CD4-positive, alpha-beta T cell treated with Interleukin-6 at 100 ng/mL for 8 hours (primary cell): ENCODE results near the gene RHBDL1.
"Not testable (repeated sequence)": the region's sequence is repeated elsewhere in the genome, so short reads cannot be mapped to it uniquely, and the experiment has no call there.

Experiments
- DNase-seq: peaks from one replicate; pipeline ENCODE4 v3.0.0-alpha.2; 2020; ENCODE audit warnings: mixed read lengths, low spot score

The RHBDL1 gene

DNA sequence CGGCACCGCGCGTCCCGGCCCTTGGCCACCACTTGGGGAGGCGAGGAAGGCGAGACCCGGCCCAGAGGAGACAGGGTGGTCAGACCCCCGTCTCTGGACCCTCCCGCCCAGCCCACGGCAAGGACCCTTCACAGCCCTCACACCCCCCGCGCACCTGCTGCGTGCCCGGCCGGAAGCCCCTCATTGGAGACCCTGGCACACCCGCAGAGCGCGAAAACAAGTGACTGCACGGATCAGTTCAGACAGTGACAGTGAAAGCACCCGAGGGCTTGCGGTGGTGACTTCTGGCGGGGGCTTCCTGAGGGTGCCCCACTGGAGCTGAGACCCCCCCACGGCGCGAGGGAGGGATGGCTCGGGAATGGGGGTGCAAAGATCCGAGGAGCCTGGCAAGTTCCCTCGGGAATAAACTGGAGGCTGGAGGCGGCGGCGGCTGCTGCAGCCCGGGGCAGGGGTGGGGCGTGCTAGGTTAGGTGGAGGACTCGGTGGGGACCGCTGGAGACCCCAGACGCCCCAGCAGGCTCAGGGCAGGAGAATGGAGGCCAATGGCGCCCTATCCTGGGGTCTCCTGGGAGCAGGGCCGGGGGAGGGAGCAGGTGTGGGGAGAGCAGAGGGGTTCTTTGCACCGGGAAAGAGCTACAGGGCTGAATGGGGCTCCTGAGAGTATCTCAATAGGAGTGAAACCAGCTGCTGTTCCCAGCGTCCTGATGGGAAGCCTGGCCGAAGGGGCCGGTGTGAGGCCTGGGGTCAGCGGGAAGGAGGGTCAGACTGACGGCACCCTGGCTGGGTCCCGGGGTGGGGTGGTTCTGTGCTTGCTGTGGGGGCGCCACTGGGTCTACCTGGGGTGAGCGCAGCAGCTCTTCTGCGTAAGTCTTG is 31.0 kb downstream of the RHBDL1 start:
- DNase-seq, result no peak

DNA sequence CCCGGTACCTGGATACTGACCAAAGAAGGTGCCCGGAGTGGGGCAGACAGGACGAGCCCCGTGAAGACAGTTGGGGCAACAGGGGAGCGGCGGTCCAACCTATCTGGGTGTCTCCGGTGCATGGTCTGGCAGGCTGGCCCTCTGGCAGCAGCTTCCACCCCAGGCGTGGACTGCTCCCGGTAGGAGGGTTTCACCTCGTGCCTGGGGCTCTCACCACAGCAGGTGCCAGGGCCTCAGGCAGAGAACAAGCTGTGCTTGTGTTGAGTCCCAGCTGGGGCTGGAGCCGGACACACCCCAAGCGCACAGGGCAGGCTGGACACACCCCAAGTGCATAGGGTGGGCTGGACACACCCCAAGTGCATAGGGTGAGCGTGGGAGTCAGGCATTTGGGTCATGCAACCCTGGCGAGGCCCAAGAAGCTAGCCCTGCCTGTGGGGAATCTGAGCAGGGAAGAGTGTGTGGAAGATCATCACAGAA is 31.6 kb downstream of the RHBDL1 start:
- DNase-seq, result no peak

DNA sequence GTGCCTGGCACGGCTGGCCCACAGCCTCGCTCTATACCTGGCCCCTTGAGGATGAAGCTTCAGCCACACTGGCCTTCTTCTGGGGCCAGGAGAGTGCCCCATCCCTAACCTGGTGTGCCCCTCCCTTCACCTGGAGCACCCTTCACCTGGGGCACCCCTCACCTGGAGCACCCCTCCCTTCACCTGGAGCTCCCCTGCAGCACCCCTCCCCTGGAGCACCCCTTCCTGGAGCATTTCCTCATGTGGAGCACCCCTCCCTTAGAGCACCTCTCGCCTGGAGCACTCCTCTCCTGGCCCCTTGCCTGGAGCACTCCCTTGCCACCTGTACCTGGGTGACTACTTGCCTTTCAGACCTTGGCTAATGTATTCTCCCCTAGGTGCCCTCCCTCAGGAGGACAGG is 32.5 kb downstream of the RHBDL1 start:
- no peak for DNase-seq

DNA sequence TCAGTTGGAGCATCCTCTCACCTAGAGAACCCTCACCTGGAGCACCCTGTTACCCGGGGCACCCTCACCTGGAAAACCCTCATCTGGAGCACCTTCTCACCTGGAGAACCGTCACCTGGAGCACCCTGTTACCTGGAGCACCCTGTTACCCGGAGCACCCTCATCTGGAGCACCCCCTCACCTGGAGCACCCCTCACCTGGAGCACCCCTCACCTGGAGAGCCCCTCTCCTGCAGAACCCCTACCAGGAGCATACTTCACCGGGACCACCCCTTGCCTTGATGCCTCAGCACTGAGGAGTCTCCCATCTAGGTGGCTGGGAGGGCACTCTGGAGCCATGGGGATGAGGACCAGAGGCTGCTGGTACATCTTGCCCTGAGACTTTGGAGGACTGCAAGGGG is 33.5 kb downstream of the RHBDL1 start:
- no peak for DNase-seq

DNA sequence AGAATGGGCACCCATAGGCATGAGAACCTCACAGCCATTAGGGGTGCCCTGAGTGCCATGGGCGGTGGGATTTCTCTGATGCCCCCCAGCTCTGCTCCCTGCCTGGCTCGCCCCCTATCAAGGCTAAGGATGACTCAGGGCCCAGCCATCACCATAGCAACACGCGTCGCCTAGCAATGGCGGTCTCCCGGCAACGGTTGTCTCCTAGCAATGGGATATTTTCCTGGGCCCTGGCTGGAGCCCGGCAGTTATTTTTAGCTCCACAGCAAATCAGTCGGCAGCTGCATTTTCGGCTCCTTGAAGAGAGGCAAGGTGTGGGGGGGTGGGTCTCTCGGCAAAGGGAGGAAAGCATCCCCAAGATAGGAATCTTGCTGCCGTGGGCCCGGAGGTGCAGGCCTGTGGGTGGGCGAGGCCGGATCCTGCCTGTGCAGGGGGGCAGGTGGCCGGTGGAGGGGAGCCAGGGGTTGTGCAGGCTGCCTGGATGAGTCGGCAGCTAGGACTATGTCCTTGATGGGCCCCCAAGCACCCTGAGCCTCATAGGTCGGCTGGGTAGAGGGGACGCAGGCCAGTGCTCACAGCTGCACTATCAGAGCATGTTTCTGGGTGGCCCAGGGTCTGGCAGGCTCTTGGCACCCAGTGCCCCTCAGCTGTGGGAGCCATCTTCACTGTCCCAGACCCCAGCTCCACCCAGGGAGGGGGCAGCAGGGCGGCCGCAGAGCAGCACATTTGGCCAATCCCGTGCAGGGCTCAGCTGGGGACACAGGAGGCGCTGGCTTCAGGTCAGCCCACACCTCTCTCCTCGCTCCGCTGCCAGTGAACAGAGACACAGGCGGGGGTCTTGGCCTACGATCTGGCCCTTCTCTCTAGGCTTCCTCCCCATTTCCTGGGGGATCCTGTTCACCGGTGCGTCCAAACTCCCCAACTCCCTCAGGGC is 34.4 kb downstream of the RHBDL1 start:
- no peak for DNase-seq

DNA sequence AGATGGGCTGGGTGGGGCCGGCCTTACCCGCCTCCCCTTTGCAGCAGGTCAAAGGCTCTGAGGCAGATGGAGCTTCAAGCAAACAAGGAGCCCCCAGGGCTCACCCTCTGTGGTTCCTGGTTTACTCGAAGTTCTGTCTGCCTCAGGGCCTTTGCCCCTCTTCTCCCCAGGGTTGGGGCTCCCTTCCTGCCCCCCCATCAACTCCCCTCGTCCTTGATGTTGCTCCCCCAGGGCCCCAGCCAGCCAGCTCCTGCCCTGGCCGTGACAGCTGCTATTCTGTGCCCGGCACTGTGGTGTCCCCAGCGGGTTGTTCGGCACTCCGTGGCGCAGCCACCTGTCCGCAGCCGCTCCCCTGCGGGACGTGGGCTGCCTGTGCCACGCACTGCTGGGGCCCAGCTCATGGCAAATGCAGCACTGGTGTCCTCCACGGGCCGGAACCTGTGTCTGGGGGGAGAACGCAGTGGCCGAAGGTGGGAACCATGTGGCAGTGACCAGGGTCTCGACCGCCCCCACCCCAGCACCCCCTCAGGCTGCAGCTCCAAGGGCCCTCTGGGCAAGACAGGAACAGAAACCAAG is 35.1 kb downstream of the RHBDL1 start:
- DNase-seq, result no peak

DNA sequence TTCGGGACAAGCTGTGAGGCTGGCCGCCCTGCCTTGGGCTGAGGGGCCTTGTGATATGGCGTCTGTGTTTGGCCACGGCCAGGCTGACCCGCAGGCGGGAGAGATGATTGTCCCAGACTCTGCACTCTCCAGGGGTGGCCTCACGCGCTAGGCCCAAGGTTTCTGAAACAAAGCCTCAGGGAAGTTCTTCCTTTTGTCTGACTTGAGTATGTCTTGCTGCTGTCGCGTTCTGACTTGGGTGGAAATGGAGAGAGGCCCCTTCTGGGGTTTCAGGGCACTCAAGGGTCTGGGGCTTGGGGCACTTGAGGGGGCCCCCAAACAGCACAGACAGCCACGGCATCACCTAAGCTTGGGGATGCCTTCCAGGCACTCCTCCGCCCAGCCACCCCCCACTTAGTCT is 35.6 kb downstream of the RHBDL1 start:
- no peak for DNase-seq

DNA sequence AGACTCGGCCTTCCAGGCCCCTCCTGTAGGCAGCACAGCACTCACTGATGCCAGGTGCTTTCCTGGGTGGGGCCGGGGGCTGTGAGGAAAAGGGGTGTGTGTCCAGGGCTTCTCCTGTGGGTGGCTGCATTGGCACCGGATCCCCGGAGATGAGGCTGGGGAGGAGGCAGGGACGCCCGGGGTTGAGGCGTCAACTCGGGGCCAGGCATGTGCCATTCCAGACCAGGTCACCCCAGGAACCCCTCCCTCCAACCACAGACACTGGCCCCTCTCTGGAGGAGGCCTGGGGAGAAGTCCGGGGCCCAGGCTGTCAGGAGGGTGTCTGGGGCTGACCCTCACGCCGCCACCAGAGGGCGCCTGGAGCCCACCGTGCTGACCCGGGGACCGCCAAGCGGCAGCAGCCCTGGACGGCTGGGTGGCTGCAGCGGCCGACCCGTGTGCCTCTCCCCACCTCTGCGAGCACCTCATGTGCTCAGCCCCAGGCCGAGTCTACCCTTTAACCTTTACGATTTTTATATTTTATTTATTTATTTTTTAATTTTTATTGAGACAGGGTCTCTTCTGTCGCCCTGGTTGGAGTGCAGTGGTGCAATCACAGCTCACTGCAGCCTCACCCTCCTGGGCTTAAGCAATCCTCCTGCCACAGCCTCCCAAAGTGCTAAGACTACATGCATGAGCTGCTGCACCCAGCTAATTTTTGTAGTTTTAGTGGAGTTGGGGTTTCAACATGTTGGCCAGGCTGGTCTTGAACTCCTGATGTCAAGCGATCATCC is 36.3 kb downstream of the RHBDL1 start:
- peak; percentile 74 for DNase-seq

DNA sequence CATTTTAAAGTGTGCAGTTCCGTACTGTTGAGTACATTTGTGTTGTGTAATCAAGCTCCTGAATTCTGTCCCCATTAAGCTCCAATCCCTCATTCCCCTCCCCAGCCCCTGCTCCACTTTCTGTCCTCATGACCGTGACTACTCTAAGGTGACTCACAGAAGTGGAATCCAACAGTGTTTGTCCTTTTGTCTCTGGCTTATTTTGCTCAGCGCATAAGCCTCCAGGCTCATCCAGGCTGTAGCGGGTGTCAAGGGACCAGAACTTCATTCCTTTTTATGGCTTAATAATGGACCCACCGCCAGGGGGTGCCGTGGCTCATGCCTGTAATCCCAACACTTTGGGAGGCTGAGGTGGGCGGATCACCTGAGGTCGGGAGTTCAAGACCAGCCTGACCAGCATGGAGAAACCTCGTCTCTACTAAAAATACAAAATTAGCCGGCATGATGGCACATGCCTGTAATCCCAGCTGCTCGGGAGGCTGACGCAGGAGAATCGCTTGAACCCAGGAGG is 37.3 kb downstream of the RHBDL1 start:
- DNase-seq, result not testable (repeated sequence)

DNA sequence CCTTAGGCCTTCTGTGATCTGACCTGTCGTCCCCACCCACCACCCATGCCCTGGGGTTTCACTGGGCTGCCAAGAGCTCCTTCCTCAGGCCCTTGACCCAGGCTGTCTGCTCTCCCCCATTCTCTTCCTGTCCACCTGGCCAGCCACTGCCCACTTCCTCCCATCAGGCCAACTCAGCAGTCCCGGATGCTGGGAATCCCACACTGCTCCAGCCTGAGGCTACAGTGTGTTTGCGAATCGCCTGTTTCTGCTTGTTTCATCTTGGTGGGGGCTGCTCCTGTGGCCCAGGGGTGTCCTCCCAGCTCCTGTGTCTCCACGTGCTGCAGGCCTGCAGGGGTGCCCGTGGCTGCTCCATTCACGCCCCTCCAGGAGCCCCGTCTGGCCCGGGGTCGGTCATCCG is 38.6 kb downstream of the RHBDL1 start:
- no peak for DNase-seq

DNA sequence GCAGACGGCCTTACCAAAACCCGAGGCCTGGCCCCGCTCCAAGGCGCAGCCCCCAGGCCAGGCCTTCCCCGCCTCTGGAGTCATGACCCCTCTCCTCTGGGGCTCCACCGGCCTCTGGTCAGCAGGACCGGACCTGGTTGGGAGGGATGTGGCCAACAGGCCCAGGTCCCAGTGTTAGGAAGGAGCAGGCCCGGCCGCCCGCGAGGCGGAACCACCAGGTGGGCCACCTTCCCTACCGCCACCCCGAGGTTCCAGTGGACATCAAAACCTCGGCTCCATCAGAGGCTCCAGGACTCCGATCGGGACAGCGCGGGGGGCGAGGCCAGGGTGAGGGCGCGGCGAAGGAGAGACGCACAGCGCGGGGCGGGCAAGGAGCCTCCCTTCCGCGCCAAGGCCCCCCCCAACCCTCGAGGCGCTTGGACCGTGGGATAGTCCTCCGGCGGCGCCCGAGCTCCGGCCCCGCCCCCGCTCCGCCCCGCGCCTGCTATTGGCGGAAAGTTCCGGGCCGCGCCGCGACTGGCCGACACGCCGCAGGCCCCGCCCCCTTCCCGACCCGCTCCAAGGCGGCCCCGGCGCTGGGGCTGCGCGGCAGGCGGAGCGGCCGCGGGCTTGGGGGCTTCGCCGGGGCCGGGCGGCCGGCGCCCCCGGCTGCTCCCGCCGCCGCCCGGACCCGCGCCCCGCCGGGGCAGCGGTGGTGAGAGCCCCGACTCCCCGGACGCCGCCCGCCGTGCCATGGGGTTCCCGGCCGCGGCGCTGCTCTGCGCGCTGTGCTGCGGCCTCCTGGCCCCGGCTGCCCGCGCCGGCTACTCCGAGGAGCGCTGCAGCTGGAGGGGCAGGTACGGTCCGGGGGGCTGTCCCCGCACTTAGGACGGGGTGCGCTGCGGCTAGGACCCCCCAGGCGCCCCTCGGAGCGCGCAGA is 39.3 kb downstream of the RHBDL1 start, which contains the start of gene METRN:
METRN (plus strand) TSS at position 561 of the 919 bp plus-strand sequence; CDS start at position 733, 172 bp downstream.
- peak; percentile 85 for DNase-seq

DNA sequence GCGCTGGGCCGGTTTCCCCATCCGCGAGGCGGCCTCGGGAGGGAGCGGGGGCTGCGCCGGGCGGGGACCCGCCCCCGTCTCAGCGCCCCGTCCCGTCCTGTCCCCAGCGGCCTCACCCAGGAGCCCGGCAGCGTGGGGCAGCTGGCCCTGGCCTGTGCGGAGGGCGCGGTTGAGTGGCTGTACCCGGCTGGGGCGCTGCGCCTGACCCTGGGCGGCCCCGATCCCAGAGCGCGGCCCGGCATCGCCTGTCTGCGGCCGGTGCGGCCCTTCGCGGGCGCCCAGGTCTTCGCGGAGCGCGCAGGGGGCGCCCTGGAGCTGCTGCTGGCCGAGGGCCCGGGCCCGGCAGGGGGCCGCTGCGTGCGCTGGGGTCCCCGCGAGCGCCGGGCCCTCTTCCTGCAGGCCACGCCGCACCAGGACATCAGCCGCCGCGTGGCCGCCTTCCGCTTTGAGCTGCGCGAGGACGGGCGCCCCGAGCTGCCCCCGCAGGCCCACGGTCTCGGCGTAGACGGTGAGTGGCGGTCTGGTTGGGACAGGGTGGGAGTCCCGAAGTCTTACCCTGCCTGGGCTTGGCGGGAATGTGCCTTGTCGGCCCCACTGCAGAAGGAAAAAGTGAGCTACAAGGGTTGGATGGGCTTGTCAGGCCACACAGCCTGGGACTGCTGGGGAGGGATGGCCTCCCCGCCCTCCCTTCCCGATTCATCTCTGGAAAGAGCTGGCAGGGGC is 40.2 kb downstream of the RHBDL1 start:
- no peak for DNase-seq

DNA sequence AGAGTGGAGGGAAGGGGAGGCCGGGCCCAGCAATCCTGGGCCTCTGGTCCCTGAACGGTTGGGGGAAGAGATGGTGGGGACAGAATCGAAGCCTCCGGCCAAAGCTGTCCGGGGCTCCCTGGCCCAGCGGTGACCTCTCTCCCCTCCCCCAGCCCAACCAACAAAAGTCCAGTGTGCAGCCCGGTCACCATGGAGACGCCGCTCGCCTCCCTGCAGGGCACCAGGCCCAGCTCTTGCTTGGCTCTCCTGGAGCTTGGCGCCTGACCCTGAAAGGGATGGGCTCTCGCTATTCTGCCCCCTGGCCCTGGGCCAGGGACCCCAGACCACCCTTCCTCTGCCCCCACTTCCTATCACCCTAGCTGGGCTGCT is 40.7 kb downstream of the RHBDL1 start:
- no peak for DNase-seq

DNA sequence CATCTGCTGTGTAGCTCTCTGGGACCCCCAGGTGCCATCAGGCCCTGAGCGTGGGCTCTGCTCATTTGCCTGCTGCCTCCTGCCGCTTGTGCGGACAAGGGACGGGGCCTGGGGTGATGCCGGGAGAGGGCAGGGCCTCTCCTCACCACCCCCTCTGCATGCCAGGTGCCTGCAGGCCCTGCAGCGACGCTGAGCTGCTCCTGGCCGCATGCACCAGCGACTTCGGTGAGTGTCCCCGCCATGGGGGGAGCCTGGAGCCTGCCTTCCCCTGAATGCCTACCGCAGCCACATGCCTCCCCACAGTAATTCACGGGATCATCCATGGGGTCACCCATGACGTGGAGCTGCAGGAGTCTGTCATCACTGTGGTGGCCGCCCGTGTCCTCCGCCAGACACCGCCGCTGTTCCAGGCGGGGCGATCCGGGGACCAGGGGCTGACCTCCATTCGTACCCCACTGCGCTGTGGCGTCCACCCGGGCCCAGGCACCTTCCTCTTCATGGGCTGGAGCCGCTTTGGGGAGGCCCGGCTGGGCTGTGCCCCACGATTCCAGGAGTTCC is 41.4 kb downstream of the RHBDL1 start:
- no peak for DNase-seq

DNA sequence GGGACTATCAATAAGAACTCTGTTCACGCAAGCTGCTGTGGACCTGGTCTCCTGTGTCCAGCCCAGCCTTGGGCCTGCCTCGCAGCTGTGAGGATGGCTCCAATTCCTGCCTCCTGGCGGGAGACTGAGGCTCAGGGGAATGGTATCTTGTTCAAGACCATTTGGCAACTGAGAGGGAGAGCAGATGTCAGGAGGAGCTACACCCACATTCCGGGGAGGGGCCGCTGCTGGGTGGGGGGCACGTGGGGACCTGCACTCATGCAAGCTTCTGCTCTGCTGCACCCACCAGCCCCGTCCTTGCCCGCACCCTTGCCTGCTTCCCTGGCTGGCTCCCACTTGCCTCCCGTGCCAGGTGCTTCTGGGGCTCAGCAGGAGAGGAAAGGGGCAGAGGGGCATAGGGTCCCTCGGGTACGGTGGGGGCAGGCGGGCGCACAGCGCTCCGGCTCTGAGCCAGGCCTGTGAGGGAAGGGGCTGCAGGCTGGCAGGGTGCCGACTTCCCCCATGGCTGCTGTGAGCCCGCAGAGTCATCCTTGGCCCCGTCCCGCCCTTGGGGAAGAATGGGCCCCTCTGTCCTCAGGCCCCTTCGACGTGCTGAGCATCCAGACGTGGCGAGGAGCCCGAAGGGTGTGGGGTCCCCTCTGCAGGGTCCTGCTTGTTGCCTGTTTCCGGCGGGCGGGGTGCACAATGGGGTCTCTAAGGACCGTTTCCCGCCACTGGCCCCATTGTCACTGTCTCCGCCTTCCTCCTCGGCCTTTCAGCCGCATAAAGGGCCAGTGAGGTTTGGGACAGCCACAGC is 42.2 kb downstream of the RHBDL1 start:
- DNase-seq, result no peak

DNA sequence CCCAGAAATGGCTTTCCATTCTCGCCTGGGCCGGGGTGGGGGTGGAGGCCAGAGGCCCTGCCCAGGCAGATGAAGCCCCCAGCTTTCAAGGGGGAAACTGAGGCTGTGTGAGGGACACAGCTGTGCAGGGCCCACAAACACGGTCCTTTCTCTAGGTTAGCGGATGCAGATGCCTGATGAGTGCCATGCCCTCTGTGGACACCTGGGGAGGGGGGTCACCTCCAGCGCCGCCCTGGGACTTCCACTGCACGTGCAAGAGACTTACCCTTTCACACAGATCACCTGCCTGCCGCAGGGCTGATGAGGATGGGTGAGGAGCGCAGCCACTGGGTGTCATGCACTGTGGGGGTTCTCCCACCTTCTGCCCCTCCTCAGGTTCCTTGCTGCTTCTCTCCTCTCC is 42.9 kb downstream of the RHBDL1 start:
- no peak for DNase-seq

DNA sequence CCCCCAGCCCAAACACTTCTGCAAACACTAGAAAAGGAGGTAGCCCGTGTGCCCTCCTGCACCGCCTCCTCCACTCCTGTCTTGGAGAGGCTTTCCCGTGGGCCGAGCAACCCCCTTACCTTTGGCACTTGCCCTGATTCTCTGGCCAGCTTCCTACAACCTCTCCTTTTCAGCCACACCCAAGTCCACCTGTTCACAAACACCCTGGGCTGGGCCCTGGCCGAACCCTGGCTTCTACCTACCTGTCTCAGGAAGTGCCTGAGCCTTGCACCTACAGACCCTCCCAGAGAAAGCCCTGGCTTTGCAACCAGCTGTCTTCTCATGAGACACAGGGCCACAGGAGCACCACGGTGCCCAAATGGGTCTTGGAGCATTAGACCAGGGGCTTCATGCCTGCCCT is 43.5 kb downstream of the RHBDL1 start:
- no peak for DNase-seq

DNA sequence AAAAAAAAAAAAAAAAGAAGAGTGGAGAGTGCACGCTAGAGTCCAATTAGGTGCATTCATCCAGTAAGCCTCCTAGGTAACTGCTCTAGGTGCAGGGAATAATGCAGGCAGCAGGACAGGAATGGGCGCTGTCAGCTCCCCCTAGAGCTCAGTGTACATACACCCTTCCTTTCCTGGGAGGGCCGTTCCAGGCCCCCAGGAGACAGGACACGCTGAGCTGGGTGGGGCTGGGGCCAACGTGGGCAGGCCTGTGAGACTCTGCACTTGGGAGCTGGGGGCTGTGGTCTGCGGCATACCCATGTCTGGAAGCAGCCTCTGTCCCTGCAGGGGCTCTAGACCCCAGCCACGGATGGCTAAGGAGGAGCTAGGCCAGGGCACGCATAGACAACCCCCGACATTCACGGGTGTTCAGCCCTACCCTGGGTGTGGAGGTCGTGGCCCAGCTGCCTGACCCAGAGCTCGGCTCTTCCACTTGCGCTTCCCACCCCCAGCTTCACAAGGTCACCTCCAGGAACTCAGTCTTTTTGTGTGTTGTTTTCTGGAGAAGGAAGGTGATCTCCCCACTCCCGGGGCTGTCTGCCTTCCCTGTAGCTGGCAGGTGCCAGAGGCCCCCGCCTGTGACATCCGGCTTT is 44.5 kb downstream of the RHBDL1 start:
- DNase-seq, result no peak
